ENCODE measurements around the gene NOTUM.

NOTUM gene

GRCh38 chr17:81977211-81977808 lies 16.3 kb upstream of the NOTUM start, which contains the start of gene ASPSCR1:
Gene ASPSCR1, plus strand, starts transcription at chr17:81977629. Its CDS starts 18 bp downstream, at chr17:81977647.
- peak; percentile 100 for DNase-seq (ENCODE audit: low spot score)

GRCh38 chr17:81976332-81977210 lies 15.6 kb upstream of the NOTUM start:
- no peak for DNase-seq (ENCODE audit: low spot score)

- no peak for DNase-seq (ENCODE audit: low spot score)
Measured at GRCh38 chr17:81973432-81973831, 12.4 kb upstream of the NOTUM start.

GRCh38 chr17:81968850-81969812 lies 8.1 kb upstream of the NOTUM start:
- DNase-seq (ENCODE audit: low spot score) = no peak

GRCh38 chr17:81968396-81968745 lies 7.4 kb upstream of the NOTUM start:
- DNase-seq (ENCODE audit: low spot score) = no peak

GRCh38 chr17:81967533-81968395 lies 6.8 kb upstream of the NOTUM start:
- peak; percentile 70 for DNase-seq (ENCODE audit: low spot score)

GRCh38 chr17:81967244-81967532 lies 6.2 kb upstream of the NOTUM start:
- DNase-seq (ENCODE audit: low spot score) = no peak

- no peak for DNase-seq (ENCODE audit: low spot score)
Measured at GRCh38 chr17:81966343-81967243, 5.6 kb upstream of the NOTUM start.

GRCh38 chr17:81964081-81964849 lies 3.3 kb upstream of the NOTUM start:
- no peak for DNase-seq (ENCODE audit: low spot score)

GRCh38 chr17:81962499-81963441 lies 1.8 kb upstream of the NOTUM start:
- DNase-seq (ENCODE audit: low spot score) = no peak

- no peak for DNase-seq (ENCODE audit: low spot score)
Measured at GRCh38 chr17:81961521-81962498, 823 bp upstream of the NOTUM start.

- peak; percentile 64 for DNase-seq (ENCODE audit: low spot score)
Measured at GRCh38 chr17:81960130-81960958, 643 bp downstream of the NOTUM start.

GRCh38 chr17:81959362-81960129 lies 1.4 kb downstream of the NOTUM start:
- DNase-seq (ENCODE audit: low spot score) = peak; percentile 97

GRCh38 chr17:81958633-81959342 lies 2.2 kb downstream of the NOTUM start:
- DNase-seq (ENCODE audit: low spot score) = peak; percentile 53
